GM21737 (cell line): ENCODE results near the gene DMRTC1.
"Not testable (repeated sequence)": the region's sequence is repeated elsewhere in the genome, so short reads cannot be mapped to it uniquely, and the experiment has no call there.

Experiments used
- ATAC-seq: cut with Tn5 transposase; IDR thresholded peaks from one replicate; pipeline ENCODE4 v1.9.1; 2021; ENCODE audit warnings: mild to moderate bottlenecking, moderate library complexity; ENCODE audit not compliant: unreplicated experiment

The DMRTC1 gene

DNA sequence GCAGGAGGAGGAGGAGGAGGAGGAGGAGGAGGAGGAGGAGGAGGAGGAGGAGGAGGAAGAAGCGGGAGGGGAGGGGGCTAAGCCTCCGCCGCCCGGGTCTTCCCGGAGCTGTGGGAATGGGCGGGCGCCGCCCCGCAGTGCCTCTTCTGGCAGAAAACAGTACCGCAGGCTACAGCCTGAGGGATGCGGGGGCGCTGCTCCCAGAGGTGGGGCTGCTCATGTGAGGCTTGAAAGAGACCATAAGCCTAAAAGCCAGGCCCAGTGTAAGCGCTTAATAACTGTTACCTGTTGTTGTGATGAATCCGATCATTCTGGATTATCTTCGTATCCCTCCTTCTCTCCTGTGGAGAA is at the start of gene DMRTC1:
Gene DMRTC1 (minus strand): TSS at position 19 of the 351 bp plus-strand sequence. CDS start 68,143 bp downstream, outside the sequence.
- peak; percentile 90 for ATAC-seq

DNA sequence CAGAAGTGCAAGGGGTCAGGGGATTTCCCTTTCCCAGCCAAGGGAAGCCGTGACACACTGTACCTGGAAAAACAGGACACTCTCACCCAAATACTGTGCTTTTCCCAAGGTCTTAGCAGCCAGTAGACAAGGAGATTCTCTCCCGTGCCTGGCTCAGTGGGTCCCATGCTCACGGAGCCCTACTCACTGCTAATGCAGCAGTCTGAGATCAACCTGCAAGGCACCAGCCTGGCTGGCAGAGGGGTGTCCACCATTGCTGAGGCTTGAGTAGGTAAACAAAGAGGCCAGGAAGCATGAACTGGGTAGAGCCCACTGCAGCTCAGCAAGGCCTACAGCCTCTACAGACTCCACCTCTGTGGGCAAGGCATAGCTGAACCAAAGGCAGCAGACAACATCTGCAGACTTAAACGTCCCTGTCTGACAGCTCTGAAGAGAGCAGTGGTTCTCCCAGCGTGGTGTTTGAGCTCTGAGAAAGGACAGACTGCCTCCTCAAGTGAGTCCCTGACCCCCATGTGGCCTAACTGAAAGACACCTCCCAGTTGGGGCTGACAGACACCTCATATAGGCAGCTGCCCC is 37.3 kb upstream of the DMRTC1 start:
- ATAC-seq: not testable (repeated sequence)

DNA sequence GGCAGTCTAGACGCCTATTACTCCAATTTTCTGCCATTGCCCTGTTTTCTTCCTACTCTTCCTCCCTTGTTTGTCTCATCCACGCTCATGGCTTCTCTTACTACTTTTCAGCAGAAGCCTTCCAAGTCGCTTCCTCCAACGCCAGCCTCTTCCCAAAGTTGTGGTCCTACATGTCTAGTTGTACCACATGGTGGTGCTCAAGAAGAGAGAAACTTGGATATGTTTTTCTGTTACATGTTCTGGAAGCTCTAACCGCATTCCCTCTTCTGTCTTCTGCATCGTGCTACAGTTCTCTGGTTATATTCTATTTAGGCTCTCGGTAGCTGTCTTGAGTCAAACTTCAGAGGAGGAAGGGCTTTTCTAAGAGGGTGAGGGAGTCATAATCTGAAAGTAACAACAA is 31.2 kb upstream of the DMRTC1 start:
- not testable (repeated sequence) for ATAC-seq

GRCh38 chrX:72971859-72972258 is 28.2 kb upstream of the DMRTC1 start:
- ATAC-seq: not testable (repeated sequence)

- ATAC-seq: not testable (repeated sequence)
Observed at GRCh38 chrX:72959971-72960370, 16.3 kb upstream of the DMRTC1 start.

DNA sequence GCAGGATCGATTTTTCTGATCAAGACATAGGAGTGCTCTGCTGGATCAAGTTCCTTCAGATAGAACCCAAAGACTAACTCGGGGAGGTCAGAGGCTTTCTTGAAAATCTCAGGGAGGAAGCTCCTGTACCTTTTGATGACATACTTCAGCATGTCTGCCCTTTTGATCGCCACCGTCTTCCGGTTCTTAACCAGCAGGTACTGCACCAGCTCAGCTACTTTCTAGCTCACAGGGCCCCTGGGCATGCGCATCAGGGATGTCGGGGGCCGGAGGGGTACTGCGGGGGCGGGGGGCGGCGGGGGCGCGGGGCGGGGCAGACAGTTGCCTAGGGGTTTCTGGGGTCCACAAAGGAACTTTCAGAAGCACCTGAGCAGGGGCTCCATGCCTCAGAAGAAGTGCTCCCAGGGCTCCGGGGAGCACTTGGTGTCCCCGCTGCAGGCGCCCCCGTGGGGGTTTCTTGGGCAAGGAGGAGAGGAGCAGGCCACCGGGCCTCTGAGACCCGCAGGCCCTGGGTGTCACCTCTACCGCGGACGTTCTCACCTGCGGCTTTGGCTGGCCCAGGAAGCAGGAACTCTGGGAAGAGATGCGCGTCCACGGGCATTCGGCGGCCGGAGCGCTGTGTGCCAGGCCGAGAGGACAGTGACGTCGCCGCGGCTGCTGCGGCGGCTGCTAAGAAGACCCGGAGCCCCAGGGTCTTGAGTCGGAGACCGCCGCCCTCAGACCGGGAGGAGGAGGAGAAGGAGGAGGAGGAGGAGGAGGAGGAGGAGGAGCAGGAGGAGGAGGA is 410 bp downstream of the DMRTC1 start:
- ATAC-seq: peak; percentile 69

DNA sequence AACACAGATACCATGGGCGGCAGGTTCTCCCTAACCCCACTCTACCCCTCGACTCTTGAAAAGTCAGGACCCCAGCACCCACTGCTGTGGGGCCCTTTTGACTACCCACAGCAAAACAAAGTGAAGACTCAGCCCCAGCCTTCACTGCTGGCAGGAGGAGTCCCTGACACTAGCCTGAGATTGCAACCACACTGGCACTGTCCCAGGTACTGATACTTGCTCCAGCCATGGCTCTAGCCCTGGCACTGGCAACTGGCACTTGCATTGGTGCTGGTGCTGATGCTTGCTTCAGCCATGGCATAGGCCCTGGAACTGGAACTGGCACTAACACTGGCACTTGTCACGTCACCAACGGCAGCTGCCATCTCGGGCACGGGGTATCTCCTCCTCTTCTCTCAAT is 1.4 kb downstream of the DMRTC1 start:
- ATAC-seq: not testable (repeated sequence)

- ATAC-seq: not testable (repeated sequence)
Observed at GRCh38 chrX:72937906-72938305, 5.7 kb downstream of the DMRTC1 start, which contains the start of gene FAM236A. TSS of gene FAM236A (plus strand) at chrX:72938206. CDS start at chrX:72938263, 57 bp downstream.

DNA sequence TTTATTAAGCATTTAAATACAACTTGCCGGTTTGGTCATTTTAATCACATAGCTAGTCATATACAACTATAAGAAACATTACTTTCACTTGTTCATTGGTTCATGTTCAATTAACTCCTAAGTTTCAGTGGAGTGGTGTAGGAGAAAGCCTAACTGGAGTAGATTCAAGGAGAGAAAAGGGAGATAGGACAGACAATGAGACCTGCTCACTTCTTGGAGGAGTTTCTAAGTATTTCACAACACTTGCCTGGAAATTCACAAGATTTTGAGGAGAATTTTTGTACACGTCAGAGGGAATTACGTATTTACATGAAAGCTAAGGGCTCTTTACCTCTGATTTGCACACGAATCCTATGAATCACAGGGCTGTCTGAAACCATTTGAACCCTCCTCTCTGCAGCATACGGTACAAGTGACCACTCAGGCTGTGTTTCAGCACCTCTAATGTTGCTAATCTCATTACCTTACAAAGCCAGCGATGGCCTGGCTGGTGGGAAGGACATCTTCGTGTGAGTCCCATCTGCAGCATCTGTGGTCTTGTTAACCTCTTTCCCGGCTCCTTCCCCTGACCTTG is 6.7 kb downstream of the DMRTC1 start:
- ATAC-seq: not testable (repeated sequence)

GRCh38 chrX:72936455-72936854 is 7.2 kb downstream of the DMRTC1 start:
- ATAC-seq: not testable (repeated sequence)

GRCh38 chrX:72932283-72932682 is 11.4 kb downstream of the DMRTC1 start:
- ATAC-seq: not testable (repeated sequence)

GRCh38 chrX:72916096-72916495 is 27.5 kb downstream of the DMRTC1 start:
- ATAC-seq: not testable (repeated sequence)

- ATAC-seq: not testable (repeated sequence)
Observed at GRCh38 chrX:72912315-72912714, 31.3 kb downstream of the DMRTC1 start, which contains the start of gene FAM236C. TSS of gene FAM236C (plus strand) at chrX:72912615. CDS start at chrX:72912715, 100 bp downstream.

DNA sequence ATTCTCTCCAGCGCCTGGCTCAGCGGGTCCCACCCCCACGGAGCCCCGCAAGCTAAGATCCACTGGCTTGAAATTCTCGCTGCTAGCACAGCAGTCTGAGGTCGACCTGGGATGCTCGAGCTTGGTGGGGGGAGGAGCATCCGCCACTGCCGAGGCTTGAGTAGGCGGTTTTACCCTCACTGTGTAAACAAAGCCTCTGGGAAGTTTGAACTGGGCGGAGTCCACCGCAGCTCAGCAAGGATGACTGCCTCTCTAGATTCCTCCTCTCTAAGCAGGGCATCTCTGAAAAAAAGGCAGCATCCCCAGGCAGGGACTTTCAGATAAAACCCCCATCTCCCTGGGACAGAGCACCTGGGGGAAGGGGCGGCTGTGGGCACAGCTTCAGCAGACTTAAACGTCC is 53.9 kb downstream of the DMRTC1 start:
- not testable (repeated sequence) for ATAC-seq

- not testable (repeated sequence) for ATAC-seq
Observed at GRCh38 chrX:72882898-72883297, 60.7 kb downstream of the DMRTC1 start.

- not testable (repeated sequence) for ATAC-seq
Observed at GRCh38 chrX:72837532-72837931, 106.1 kb downstream of the DMRTC1 start.

GRCh38 chrX:72830701-72831100 is 112.9 kb downstream of the DMRTC1 start:
- not testable (repeated sequence) for ATAC-seq
